Measurements from ENCODE around the gene ADCY6. TPM values are rescaled to one million over a fixed set of nuclear protein-coding genes. Genes with fewer than 3 reads are reported as not detected.

The ADCY6 gene
- total RNA-seq, 1 donor from 2014 or later: 25.7 TPM

GRCh38 chr12:48787791-48788523, 932 bp downstream of the ADCY6 start:
- no peak for FAIRE-seq
- no peak for DNase-seq (ENCODE audit: low spot score in 2 of 2)

GRCh38 chr12:48786591-48787544, 2.0 kb downstream of the ADCY6 start:
- DNase-seq (ENCODE audit: low spot score in 2 of 2) (no peak), FAIRE-seq (no peak)

GRCh38 chr12:48783432-48783831, 5.5 kb downstream of the ADCY6 start:
- DNase-seq (ENCODE audit: low spot score in 2 of 2) (no peak), FAIRE-seq (no peak)

GRCh38 chr12:48782457-48783395, 6.2 kb downstream of the ADCY6 start:
- DNase-seq (ENCODE audit: low spot score in 2 of 2) (no peak), FAIRE-seq (no peak)

GRCh38 chr12:48781750-48782456, 7.0 kb downstream of the ADCY6 start:
- DNase-seq (ENCODE audit: low spot score in 2 of 2): no peak
- no peak for FAIRE-seq

- no peak for DNase-seq (ENCODE audit: low spot score in 2 of 2)
- FAIRE-seq: no peak
These were observed 8.4 kb downstream of the ADCY6 start for GRCh38 chr12:48780381-48781025.

- FAIRE-seq: no peak
- DNase-seq (ENCODE audit: low spot score in 2 of 2): peak; percentile 40 to 65
These were observed 9.0 kb downstream of the ADCY6 start for GRCh38 chr12:48779869-48780268.

- DNase-seq (ENCODE audit: low spot score in 2 of 2) (no peak), FAIRE-seq (no peak)
These were observed 11.1 kb downstream of the ADCY6 start for GRCh38 chr12:48777501-48778400.

- no peak for FAIRE-seq
These were observed 11.9 kb downstream of the ADCY6 start for GRCh38 chr12:48776956-48777355.

GRCh38 chr12:48775991-48776649, 12.8 kb downstream of the ADCY6 start:
- FAIRE-seq (no peak), DNase-seq (ENCODE audit: low spot score in 2 of 2) (no peak)

More at GRCh38 chr12:48776956-48777355, 11.9 kb downstream of the ADCY6 start:
- DNase-seq (ENCODE audit: low spot score in 2 of 2): no peak

- no peak for DNase-seq (ENCODE audit: low spot score in 2 of 2)
- FAIRE-seq: no peak
These were observed 13.6 kb downstream of the ADCY6 start for GRCh38 chr12:48775299-48775698.

- FAIRE-seq (no peak), DNase-seq (ENCODE audit: low spot score in 2 of 2) (no peak)
These were observed 14.4 kb downstream of the ADCY6 start for GRCh38 chr12:48774516-48774915.

GRCh38 chr12:48773686-48774085, 15.2 kb downstream of the ADCY6 start:
- DNase-seq (ENCODE audit: low spot score in 2 of 2) (no peak), FAIRE-seq (no peak)

GRCh38 chr12:48771588-48772112, 17.2 kb downstream of the ADCY6 start:
- DNase-seq (ENCODE audit: low spot score in 2 of 2) (no peak), FAIRE-seq (no peak)

GRCh38 chr12:48770756-48771155, 18.1 kb downstream of the ADCY6 start:
- DNase-seq (ENCODE audit: low spot score in 2 of 2) (no peak), FAIRE-seq (no peak)

GRCh38 chr12:48768736-48769135, 20.2 kb downstream of the ADCY6 start:
- FAIRE-seq: no peak
- no peak for DNase-seq (ENCODE audit: low spot score in 2 of 2)

GRCh38 chr12:48768147-48768546, 20.7 kb downstream of the ADCY6 start:
- no peak for DNase-seq (ENCODE audit: low spot score in 2 of 2)
- no peak for FAIRE-seq
